Heart left ventricle (tissue), 16 donors: Measurements from ENCODE around the gene PPP1R12B. TPM values are rescaled to one million over a fixed set of nuclear protein-coding genes. Genes with fewer than 3 reads are reported as not detected.
"Not testable (repeated sequence)": the region's sequence is repeated elsewhere in the genome, so short reads cannot be mapped to it uniquely, and the experiment has no call there.

ENCODE experiments used
- ATAC-seq, 4 donors: fragments of 200-7000 bp; cut with Tn5 transposase; one replicate each; pipeline ENCODE4 v1.9.1; 2020 to 2022; ENCODE audit warnings: moderate library complexity in 4 of 4, mild to moderate bottlenecking in 3 of 4, moderate number of reproducible peaks in 1 of 4
- DNase-seq, 5 donors: peaks; one replicate each; pipeline ENCODE4 v3.0.0-alpha.2; 2020
- H3K27ac ChIP-seq, 12 donors: fragments of 200-600 bp; sonication (generic) in 4 of 12; one replicate each; pipeline versions ENCODE4 v1.5.0 to v1.8.0; 2016 to 2022; ENCODE audit warnings: mild to moderate bottlenecking in 2 of 12
- H3K27me3 ChIP-seq, 9 donors: fragments of 200-600 bp; sonication (generic) in 2 of 9; one replicate each; pipeline versions ENCODE4 v1.5.1 to v1.8.0; 2016 to 2022; ENCODE audit warnings: mild to moderate bottlenecking in 3 of 9
- H3K36me3 ChIP-seq, 9 donors: fragments of 200-600 bp; sonication (generic) in 2 of 9; one replicate each; pipeline versions ENCODE4 v1.5.0 to v1.8.0; 2018 to 2022; ENCODE audit warnings: mild to moderate bottlenecking in 2 of 9
- H3K4me1 ChIP-seq, 12 donors: fragments of 200-600 bp; sonication (generic) in 4 of 12; one replicate each; pipeline versions ENCODE4 v1.5.0 to v1.8.0; 2016 to 2022; ENCODE audit warnings: mild to moderate bottlenecking in 3 of 12
- H3K4me3 ChIP-seq, 12 donors: fragments of 200-600 bp; sonication (generic) in 4 of 12; one replicate each; pipeline versions ENCODE4 v1.5.0 to v1.8.0; 2017 to 2022; ENCODE audit warnings: mild to moderate bottlenecking in 9 of 12, moderate library complexity in 4 of 12
- H3K9me3 ChIP-seq, 12 donors: fragments of 200-600 bp; sonication (generic) in 4 of 12; one replicate each; pipeline versions ENCODE4 v1.5.0 to v1.8.0; 2016 to 2022; ENCODE audit warnings: mild to moderate bottlenecking in 1 of 12
- POLR2A ChIP-seq, 2 donors: fragments of 450-650 bp; IDR thresholded peaks; one replicate each; pipeline ENCODE4 v1.6.1; 2017; ENCODE audit warnings: antibody characterized with exemption in 2 of 2, mild to moderate bottlenecking in 2 of 2, moderate library complexity in 2 of 2
- WGBS, 4 donors: extraction: QIAGEN DNeasy Blood & Tissue Kit in 2 of 4; methylation state at CpG; one replicate each; pipeline versions ENCODE4 v1.1.5 to v1.1.7; 2013 to 2018; 5-methylcytosine and 5-hydroxymethylcytosine counted together
- intact Hi-C, 10 donors: fragments of 100-400 bp; cut with DNase I; formaldehyde crosslinking; loops; one replicate each; pipeline versions ENCODE4 v1.11.1 to v1.14.2; 2022
- polyA plus RNA-seq, 2 donors: library from polyadenylated mRNA; stranded (reverse); fragments of 200-250 nt; gene quantifications; one replicate each; pipeline ENCODE4 v1.2.3, GENCODE V29; 2013
- total RNA-seq, 9 donors: library from RNA; depleted of rRNA in 2 of 9; stranded (reverse); fragments of >200 nt in 2 of 9; fragmentation: NEBNext Ultra II Directional in 3 of 9; extraction: Animal tissue kit (Norgen Biotek cat#: 25700) in 3 of 9; gene quantifications; one replicate each; pipeline versions ENCODE4 v1.1.0 to v1.2.4, GENCODE V29; 2016 to 2023
- TF ChIP-seq, protein P1 (sequence below), 12 donors: fragments of 200-600 bp; sonication (generic) in 4 of 12; IDR thresholded peaks; one replicate each; pipeline versions ENCODE4 v1.5.0 to v1.8.0; 2018 to 2022; ENCODE audit warnings: antibody characterized with exemption in 12 of 12, mild to moderate bottlenecking in 5 of 12
- donor health status: ischemic (EF 13 %, LVEDD 7.1; RV severe dilation, severe dysfunction).
- donor health status: healthy with polysubstance abuse.
- donor health status: DM: no; HTN: yes; CAD: no.
- donor health status: DM: no; HTN: no; CAD: no.
- donor health status: ischemic (EF 25% LVEDD 6.9; RV normal size, moderate dysfunction).
- donor health status: ischemic (EF 25% LVEDD 5.7; RV mildly dilated, moderate dysfunction).
- donor health status: healthy.
- donor health status: DM: yes; HTN: yes; CAD: no.
- donor health status: ischemic (EF 35%, LVEDD 5.7; RV mildly dilated, moderate dysfunction).
- donor health status: nonischemic (EF 11% LVEDD 7.7; RV severe dilation, severe dysfunction).
- donor health status: DM: yes; HTN: yes; CAD: no.
- donor health status: PGD.
- donor health status: ischemic (EF 29% LVEDD 5.4; RV normal size, mild dysfunction).
- donor health status: nonischemic (EF 23%, LVEDD 6.1; RV moderate dilation, normal function).

PPP1R12B gene
- total and polyA plus RNA-seq, 11 donors, result 49.9 to 972 (median 559) TPM

GRCh38 chr1:202613571-202613970, 265.1 kb downstream of the PPP1R12B start:
- DNase-seq (no peak), ATAC-seq (no peak)
- Histone ChIP-seq H3K4me1 (peaks cover 4 to 43% (median 24%) of the 10 kb centered on the region in 12 donors), H3K9me3 (no peaks in the 10 kb centered on the region), H3K27me3 (peaks cover 0 to 35% (median 0%) of the 10 kb centered on the region in 9 donors), H3K4me3 (no peak overlapping the region), H3K36me3 (peaks cover 0 to 8% (median 0%) of the 10 kb centered on the region in 9 donors), H3K27ac (no peak overlapping the region)
- 83 to 92% (median 89%) methylated on average over 4 of the region's 4 CpGs for WGBS, 4 donors
- intact Hi-C loops, result no loop called here
- TF ChIP-seq POLR2A (IDR thresholded peaks at IDR 0.05), result no peak
- TF ChIP-seq, protein P1, sequence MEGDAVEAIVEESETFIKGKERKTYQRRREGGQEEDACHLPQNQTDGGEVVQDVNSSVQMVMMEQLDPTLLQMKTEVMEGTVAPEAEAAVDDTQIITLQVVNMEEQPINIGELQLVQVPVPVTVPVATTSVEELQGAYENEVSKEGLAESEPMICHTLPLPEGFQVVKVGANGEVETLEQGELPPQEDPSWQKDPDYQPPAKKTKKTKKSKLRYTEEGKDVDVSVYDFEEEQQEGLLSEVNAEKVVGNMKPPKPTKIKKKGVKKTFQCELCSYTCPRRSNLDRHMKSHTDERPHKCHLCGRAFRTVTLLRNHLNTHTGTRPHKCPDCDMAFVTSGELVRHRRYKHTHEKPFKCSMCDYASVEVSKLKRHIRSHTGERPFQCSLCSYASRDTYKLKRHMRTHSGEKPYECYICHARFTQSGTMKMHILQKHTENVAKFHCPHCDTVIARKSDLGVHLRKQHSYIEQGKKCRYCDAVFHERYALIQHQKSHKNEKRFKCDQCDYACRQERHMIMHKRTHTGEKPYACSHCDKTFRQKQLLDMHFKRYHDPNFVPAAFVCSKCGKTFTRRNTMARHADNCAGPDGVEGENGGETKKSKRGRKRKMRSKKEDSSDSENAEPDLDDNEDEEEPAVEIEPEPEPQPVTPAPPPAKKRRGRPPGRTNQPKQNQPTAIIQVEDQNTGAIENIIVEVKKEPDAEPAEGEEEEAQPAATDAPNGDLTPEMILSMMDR (IDR thresholded peaks at IDR 0.05), result no peak

- TF ChIP-seq, protein P1 (IDR thresholded peaks at IDR 0.05), result peak in 3 of 12 donors; percentile 15 to 29 (median 24)
- H3K36me3 ChIP-seq, DNase-seq, H3K4me3 ChIP-seq, ATAC-seq, intact Hi-C loops, H3K9me3 ChIP-seq: not testable (repeated sequence)
- 77 to 84% (median 80%) methylated on average over 11 of the region's 11 CpGs for WGBS, 4 donors
- Histone ChIP-seq H3K27me3 (peaks cover 0 to 41% (median 0%) of the 10 kb centered on the region in 9 donors), H3K4me1 (peaks cover 4 to 53% (median 28%) of the 10 kb centered on the region in 12 donors), H3K27ac (peak overlapping the region in 10 of 12 donors; percentile 4 to 89 (median 70))
These were observed 266.1 kb downstream of the PPP1R12B start for GRCh38 chr1:202614363-202615207.

DNA sequence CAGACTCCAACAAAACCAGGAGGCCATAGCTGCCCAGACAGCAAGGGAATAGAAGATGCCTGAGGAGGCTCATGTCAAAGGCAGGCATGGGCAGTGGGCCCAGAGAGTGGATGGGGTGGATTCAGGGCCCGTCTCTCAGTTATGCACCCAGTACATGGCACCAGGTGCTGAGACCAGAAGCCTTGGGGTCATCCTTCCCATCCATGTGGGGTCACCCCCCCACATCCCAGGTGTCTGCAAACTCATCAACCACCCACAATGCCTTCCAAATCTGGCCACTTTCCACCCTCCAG, 266.7 kb downstream of the PPP1R12B start:
- peaks cover 4 to 54% (median 28%) of the 10 kb centered on the region in 12 donors for H3K4me1 ChIP-seq
- H3K27me3 ChIP-seq, result peaks cover 0 to 45% (median 0%) of the 10 kb centered on the region in 9 donors
- H3K27ac ChIP-seq, result peak overlapping the region in 11 of 12 donors; percentile 4 to 89 (median 69)
- peak in 3 of 4 donors; percentile 19 to 21 (median 20) for ATAC-seq
- H3K36me3 ChIP-seq, DNase-seq, intact Hi-C loops, H3K4me3 ChIP-seq, H3K9me3 ChIP-seq: not testable (repeated sequence)
- WGBS, 4 donors, result 41 to 67% (median 45%) methylated on average over 1 of the region's 1 CpG

DNA sequence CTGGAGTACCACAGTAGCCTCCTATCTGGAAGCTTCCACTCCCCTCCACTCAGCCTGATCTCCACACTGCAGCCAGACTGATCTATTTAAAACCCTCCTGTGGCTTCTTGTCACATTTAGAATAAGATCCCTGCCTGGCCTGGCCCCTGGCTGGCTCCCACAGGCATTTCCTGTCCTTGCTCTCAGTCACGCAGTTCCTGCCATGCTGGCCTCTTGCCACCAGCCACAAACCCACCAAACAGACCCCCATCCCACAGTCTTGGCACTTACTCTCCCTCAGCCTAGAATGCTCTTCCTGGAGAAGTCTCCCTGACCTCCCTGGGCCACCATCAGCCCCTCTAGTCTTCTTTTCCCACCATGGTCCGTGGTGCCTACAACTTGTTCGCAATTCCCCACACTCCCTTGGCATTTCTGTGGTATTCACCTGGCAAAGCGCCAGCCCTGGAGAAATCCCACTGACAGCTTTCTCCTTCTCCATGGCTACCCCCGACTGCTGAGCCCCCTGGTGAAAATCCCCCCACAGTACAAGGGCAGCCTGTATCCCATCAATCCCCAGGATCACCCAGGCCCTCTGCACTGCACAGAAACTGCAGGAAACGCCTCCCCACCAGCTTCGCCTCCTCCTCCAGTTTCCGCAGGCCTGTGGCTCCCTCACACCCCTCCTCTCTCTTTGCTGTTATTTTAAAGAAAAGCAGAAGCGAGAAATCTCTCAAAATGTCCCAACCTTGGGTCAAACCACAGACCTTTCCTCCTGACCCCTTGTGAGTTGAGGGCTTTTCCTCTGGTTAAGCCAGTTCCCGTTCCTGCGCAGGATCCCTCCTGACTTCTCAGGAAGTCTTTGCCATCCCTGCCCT, 267.2 kb downstream of the PPP1R12B start:
- peak; percentile 38 to 66 (median 55) for DNase-seq
- Histone ChIP-seq H3K36me3 (peaks cover 0 to 6% (median 0%) of the 10 kb centered on the region in 9 donors), H3K4me1 (peaks cover 4 to 54% (median 28%) of the 10 kb centered on the region in 12 donors), H3K27me3 (peaks cover 0 to 50% (median 0%) of the 10 kb centered on the region in 9 donors), H3K27ac (peak overlapping the region in 11 of 12 donors; percentile 4 to 89 (median 69)), H3K9me3 (no peaks in the 10 kb centered on the region), H3K4me3 (no peak overlapping the region)
- intact Hi-C loops, result no loop called here
- TF ChIP-seq POLR2A (IDR thresholded peaks at IDR 0.05), result no peak
- TF ChIP-seq, protein P1 (IDR thresholded peaks at IDR 0.05), result no peak
- peak; percentile 65 to 87 (median 84) for ATAC-seq
- 28 to 37% (median 30%) methylated on average over 11 of the region's 11 CpGs for WGBS, 4 donors
